Measurements from ENCODE around the gene YKT6. TPM values are rescaled to one million over a fixed set of nuclear protein-coding genes. Genes with fewer than 3 reads are reported as not detected.
"Not testable (repeated sequence)": the region's sequence is repeated elsewhere in the genome, so short reads cannot be mapped to it uniquely, and the experiment has no call there.

The YKT6 gene
- total RNA-seq, 2 experiments from 2014 or later, result 53.5 to 57.3 TPM

DNA sequence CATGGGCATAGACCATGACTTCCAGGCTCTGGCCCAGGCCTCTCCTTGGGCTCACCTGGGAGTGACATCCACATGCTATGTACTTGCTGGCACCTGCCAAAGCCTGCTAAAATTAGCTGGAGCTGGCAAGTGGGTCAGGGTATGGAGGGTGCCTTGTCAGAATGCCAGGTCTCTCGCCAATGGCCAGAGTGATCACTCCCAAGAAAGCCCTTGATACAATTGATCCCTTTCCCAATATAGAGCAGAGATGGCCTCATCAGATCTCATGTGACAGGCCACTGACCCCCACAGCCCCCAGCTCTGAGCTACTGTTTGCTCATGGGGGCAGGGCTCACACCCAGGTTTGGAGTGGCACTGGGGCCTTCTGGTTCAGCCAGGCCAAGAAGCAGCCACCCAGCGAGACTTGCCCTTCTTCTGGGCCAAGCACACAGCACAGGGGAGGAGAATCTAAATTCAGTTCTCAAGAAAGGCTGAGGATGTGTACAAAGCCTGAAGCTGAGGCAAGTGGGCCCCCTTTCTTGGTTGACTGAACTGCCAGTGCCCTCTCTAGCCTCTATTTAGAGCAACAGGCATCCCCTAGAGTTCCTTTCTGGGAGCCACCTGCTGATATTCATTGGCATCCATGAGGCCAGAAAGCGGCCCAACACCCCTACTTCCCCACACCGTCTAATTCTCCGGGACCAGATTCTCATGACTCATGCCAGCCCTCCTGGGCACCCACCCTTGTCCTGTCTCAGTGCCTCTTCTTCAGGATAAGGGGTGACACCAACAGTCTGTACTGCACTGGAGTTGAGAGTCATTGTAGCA, 40.8 kb upstream of the YKT6 start:
- Mint-ChIP-seq H3K27me3 (ENCODE audit: low read depth) (no peaks in the 10 kb centered on the region), H3K9me3 (peaks cover 2% of the 10 kb centered on the region), H3K4me1 (ENCODE audit: low read depth) (no peaks in the 10 kb centered on the region), H3K4me3 (no peak overlapping the region), H3K27ac (no peak overlapping the region), H3K36me3 (ENCODE audit: low read depth) (no peaks in the 10 kb centered on the region)
- intact Hi-C loops (cut with micrococcal nuclease), result no loop called here
- CTCF ChIA-PET, result no interaction called here
- DNase-seq, result no peak

DNA sequence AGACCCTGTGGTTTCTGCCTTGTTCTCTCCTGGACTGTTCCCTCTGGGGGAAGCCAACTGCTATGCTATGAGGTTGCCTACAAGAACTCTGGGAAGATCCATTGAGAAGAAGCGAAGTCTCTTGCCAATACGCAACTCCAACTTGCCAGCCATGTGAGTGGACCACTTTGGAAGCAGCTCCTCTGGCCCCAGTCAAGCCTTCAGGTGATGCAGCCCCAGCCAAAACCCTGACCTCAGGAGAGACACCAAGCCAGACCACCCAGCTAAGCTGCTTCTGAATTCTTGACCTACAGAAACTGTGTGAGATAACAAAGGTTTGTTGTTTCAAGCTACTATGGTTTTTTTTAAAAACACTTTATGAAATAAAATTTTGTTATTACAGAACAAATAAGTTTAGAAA, 39.4 kb upstream of the YKT6 start:
- intact Hi-C loops (cut with micrococcal nuclease), result no loop called here
- H3K27ac Mint-ChIP-seq, result no peak overlapping the region
- CTCF ChIA-PET, result no interaction called here

DNA sequence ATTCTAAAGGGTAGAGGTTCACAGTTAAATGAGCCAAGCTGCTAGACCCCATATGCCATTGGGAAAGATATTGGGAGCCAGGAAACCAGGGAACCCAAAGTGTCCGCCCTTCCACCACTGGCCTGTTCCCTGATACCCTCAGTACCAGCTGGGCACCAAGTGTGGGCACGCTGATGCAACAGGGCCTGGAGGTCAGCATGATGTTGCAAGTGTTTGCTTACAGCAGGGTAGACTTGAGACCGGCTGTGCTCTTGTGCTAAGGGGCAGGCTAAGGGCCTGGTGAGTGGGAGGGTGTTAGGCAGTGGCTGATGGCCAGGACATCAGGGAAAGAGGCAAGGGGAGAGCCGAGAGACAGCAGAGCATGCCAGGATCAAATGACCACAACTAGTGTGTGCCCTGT, 38.6 kb upstream of the YKT6 start:
- Mint-ChIP-seq H3K4me1 (ENCODE audit: low read depth) (no peaks in the 10 kb centered on the region), H3K27me3 (ENCODE audit: low read depth) (no peaks in the 10 kb centered on the region), H3K9me3 (peaks cover 2% of the 10 kb centered on the region), H3K4me3 (no peak overlapping the region), H3K36me3 (ENCODE audit: low read depth) (no peaks in the 10 kb centered on the region), H3K27ac (no peak overlapping the region)
- DNase-seq, result no peak
- CTCF ChIA-PET, result no interaction called here
- intact Hi-C loops (cut with micrococcal nuclease), result no loop called here

More for the DNA sequence above, 39.4 kb upstream of the YKT6 start:
- DNase-seq, result no peak
- H3K27me3 Mint-ChIP-seq (ENCODE audit: low read depth), result no peaks in the 10 kb centered on the region
- H3K36me3 Mint-ChIP-seq (ENCODE audit: low read depth), result no peaks in the 10 kb centered on the region
- no peaks in the 10 kb centered on the region for H3K4me1 Mint-ChIP-seq (ENCODE audit: low read depth)
- H3K4me3 Mint-ChIP-seq, result no peak overlapping the region
- peaks cover 2% of the 10 kb centered on the region for H3K9me3 Mint-ChIP-seq

DNA sequence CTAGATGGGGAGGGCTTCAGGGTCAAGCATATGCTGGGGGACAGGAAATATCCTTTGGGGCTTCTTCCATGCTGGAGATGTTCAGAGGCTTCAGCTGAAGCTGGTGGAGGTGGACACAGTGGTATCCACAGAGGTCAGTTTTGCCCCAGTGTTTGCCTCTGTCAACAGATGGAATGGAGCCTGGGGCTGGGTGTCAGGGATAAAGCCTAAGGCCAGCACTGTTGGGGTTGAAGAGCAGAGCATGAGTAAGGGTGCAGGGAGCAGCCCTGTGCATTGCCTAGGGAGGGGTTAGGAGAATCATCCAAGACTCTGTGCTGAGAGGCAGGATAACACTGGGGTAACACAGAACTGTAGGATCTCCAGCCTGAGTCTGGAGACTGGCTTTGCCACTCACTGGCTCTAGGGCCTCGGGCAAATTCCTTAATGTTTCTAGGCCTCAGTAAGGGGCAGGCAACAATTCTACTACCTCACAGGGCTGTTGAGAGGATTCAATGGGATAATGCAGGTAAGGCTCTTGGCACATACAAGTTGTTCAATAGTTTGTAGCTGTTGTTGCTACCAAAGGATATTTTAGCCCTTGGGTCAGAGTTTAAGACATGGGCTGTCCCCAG, 37.9 kb upstream of the YKT6 start:
- H3K4me3 Mint-ChIP-seq, result no peak overlapping the region
- H3K4me1 Mint-ChIP-seq (ENCODE audit: low read depth), result peaks cover 5% of the 10 kb centered on the region
- no peak for DNase-seq
- no peak overlapping the region for H3K27ac Mint-ChIP-seq
- H3K9me3 Mint-ChIP-seq, result peaks cover 2% of the 10 kb centered on the region
- intact Hi-C loops (cut with micrococcal nuclease), result no loop called here
- no peaks in the 10 kb centered on the region for H3K36me3 Mint-ChIP-seq (ENCODE audit: low read depth)
- no peaks in the 10 kb centered on the region for H3K27me3 Mint-ChIP-seq (ENCODE audit: low read depth)
- CTCF ChIA-PET, result interaction anchor here (1.8 kb wide), 1 partner anchor 33 kb away, joined by 4 read pairs; no protein-coding TSS in a partner anchor

DNA sequence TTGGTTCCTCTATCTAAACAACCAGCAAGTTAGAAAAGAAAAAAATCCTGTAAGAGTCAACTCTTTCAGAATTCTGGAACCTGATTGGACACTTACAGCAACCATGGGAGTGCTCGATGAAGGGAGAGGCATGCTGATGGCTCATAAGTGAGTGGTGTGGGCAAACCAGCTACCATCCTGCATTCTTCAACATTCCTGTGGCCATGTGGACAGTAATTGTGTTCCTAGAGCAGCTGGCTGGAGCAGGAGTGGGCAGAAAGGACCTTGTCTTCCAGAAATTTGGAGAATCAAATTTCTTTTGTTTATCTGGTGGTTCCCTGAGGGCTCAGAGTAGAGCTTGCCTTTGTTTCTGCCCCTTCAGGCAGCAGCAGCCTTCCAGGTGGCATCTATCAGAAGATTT, 37.2 kb upstream of the YKT6 start:
- H3K36me3 Mint-ChIP-seq (ENCODE audit: low read depth), result no peaks in the 10 kb centered on the region
- intact Hi-C loops (cut with micrococcal nuclease), result no loop called here
- no peak overlapping the region for H3K4me3 Mint-ChIP-seq
- CTCF ChIA-PET, result interaction anchor here (0.9 to 1.8 kb wide), 2 partner anchors 33 to 98 kb away, joined by 4 to 5 read pairs; no protein-coding TSS in a partner anchor
- H3K4me1 Mint-ChIP-seq (ENCODE audit: low read depth), result peaks cover 6% of the 10 kb centered on the region
- peaks cover 2% of the 10 kb centered on the region for H3K9me3 Mint-ChIP-seq
- no peaks in the 10 kb centered on the region for H3K27me3 Mint-ChIP-seq (ENCODE audit: low read depth)
- DNase-seq, result no peak
- H3K27ac Mint-ChIP-seq, result no peak overlapping the region

DNA sequence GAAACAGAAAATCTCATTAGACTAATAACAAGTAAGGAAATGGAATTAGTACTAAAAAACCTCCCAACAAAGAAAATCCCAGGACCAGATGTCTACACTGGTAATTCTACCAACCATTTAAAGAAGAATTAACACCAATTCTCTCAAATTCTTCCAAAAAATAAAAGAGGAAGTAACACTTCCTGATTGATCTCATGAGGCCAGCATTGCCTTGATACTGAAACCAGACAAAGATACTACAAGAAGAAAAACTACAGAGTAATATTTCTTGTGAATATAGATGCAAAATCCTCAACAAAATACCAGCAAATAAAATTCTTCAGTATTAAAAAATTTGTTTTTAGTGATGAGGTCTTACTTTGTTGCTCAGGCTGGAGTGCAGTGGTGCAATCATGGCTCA, 32.9 kb upstream of the YKT6 start:
- no peak overlapping the region for H3K4me3 Mint-ChIP-seq
- H3K36me3 Mint-ChIP-seq (ENCODE audit: low read depth), result no peaks in the 10 kb centered on the region
- CTCF ChIA-PET, result no interaction called here
- intact Hi-C loops (cut with micrococcal nuclease), result no loop called here
- H3K9me3 Mint-ChIP-seq, result peaks cover 2% of the 10 kb centered on the region
- no peak for DNase-seq
- peaks cover 6% of the 10 kb centered on the region for H3K4me1 Mint-ChIP-seq (ENCODE audit: low read depth)
- H3K27me3 Mint-ChIP-seq (ENCODE audit: low read depth), result no peaks in the 10 kb centered on the region
- no peak overlapping the region for H3K27ac Mint-ChIP-seq

DNA sequence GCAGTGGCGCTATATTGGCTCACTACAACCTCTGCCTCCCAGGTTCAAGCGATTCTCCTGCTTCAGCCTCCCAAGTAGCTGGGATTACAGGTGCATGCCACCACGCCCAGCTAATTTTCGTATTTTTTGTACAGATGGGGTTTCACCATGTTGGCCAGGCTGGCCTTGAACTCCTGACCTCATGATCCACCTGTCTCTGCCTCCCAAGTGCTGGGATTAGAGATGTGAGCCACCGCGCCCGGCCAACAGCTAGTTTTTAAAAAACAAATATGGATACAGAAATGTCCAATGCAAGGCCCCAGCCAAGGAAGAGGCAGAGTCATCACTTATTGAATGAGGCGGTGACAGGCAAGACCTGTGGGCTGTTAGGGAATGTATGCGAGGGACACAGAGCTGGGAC, 28.9 kb upstream of the YKT6 start:
- H3K4me1 Mint-ChIP-seq (ENCODE audit: low read depth); H3K9me3 Mint-ChIP-seq; DNase-seq; H3K4me3 Mint-ChIP-seq; intact Hi-C loops (cut with micrococcal nuclease); H3K27me3 Mint-ChIP-seq (ENCODE audit: low read depth); H3K36me3 Mint-ChIP-seq (ENCODE audit: low read depth); H3K27ac Mint-ChIP-seq: not testable (repeated sequence)
- CTCF ChIA-PET, result interaction anchor here (0.9 kb wide), 1 partner anchor 24 kb away, joined by 3 read pairs; no protein-coding TSS in a partner anchor

DNA sequence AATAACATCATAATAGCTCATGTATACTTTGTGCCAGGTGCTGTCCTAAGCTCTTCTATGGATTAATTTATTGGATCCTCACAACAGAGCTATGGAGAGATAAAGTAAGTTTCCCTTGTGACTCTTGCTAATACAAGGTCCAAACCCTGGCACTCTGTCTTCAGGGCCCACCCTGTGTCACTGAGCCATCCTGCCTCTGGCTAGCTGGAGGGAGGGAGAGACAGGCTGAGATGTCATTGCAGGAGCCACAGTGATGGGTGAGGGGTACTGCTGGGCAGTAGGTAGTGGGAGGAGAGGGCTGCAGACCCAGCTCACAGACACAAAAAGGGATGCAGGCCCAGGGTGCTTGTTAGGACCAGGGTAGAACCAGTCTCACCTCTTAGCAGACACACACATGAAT, 28.4 kb upstream of the YKT6 start:
- Mint-ChIP-seq H3K36me3 (ENCODE audit: low read depth) (no peaks in the 10 kb centered on the region), H3K4me3 (no peak overlapping the region), H3K9me3 (no peaks in the 10 kb centered on the region), H3K27me3 (ENCODE audit: low read depth) (peaks cover 2% of the 10 kb centered on the region), H3K4me1 (ENCODE audit: low read depth) (peaks cover 6% of the 10 kb centered on the region), H3K27ac (no peak overlapping the region)
- no peak for DNase-seq
- CTCF ChIA-PET, result interaction anchor here (0.9 kb wide), 1 partner anchor 23 kb away, joined by 3 read pairs; no protein-coding TSS in a partner anchor
- intact Hi-C loops (cut with micrococcal nuclease), result no loop called here

DNA sequence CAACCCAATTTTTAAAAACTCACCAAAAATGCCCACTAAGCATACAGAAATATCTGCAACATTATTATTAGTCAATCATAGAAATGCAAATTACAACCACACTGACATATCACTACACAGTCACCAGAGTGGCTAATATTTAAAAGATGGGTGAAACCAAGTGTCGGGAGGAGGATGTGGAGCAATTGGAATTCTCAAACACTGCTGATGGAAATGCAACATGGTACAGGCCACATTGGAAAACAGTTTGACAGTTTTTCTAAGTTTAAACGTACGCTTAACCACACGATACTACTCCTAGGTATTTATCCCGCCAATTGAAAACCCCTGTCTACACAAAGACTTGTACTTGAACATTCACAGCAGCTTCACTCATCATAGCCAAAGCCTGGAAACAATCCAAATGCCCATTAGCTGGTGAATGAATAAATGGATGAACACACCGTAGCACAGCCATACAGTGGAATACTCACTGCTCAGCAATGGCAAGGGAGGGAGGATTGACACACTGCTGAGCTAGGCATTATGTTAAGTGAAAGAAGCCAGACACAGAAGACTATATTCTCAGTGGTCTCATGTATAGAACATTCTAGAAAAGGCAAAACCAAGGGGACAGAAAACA, 27.9 kb upstream of the YKT6 start:
- no peak for DNase-seq
- intact Hi-C loops (cut with micrococcal nuclease), result no loop called here
- CTCF ChIA-PET, result interaction anchor here (0.9 kb wide), 1 partner anchor 23 kb away, joined by 3 read pairs; no protein-coding TSS in a partner anchor
- H3K4me1 Mint-ChIP-seq (ENCODE audit: low read depth), result peaks cover under 1% of the 10 kb centered on the region
- H3K36me3 Mint-ChIP-seq (ENCODE audit: low read depth), result no peaks in the 10 kb centered on the region
- peaks cover 2% of the 10 kb centered on the region for H3K27me3 Mint-ChIP-seq (ENCODE audit: low read depth)
- no peak overlapping the region for H3K27ac Mint-ChIP-seq
- H3K9me3 Mint-ChIP-seq, result no peaks in the 10 kb centered on the region
- H3K4me3 Mint-ChIP-seq, result no peak overlapping the region

DNA sequence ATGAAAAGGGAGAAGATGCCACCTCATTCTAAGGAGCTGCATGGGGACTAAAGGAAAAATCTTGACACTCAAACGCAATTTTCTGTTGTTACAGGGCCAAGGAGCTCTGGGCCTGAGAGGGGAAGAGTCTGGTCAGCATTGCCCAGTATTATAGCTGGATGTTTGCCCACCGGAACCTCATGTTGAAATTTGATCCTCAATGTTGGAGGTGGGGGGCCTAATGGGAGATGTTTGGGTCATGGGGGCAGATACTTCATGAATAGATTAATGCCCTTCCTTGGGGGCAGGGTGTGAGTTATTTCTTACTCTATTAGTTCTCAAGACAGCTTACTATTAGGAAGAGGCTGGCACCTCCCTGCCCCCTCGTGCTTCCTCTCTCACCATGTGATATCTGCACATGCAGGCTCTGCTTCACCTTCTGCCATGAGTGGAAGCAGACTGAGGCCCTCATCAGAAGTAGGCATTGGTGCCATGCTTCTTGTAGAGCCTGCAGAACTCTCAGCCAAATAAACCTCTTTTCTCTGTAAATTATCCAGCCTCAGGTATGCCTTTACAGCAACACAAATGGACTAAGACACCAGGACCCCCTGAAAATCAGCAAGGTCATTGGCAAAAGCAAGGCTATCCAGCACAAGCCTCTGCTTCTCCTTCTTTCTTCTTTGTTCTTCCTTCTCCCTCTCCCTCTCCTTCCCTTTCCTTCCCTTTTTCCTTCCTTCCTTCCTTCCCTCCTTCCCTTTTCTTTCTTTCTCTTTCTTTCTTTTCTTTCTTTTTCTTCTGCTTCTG, 26.7 kb upstream of the YKT6 start:
- Mint-ChIP-seq H3K27ac (no peak overlapping the region), H3K9me3 (no peaks in the 10 kb centered on the region), H3K4me3 (no peak overlapping the region), H3K4me1 (ENCODE audit: low read depth) (no peaks in the 10 kb centered on the region), H3K36me3 (ENCODE audit: low read depth) (no peaks in the 10 kb centered on the region), H3K27me3 (ENCODE audit: low read depth) (peaks cover 2% of the 10 kb centered on the region)
- intact Hi-C loops (cut with micrococcal nuclease), result no loop called here
- CTCF ChIA-PET, result no interaction called here
- no peak for DNase-seq

DNA sequence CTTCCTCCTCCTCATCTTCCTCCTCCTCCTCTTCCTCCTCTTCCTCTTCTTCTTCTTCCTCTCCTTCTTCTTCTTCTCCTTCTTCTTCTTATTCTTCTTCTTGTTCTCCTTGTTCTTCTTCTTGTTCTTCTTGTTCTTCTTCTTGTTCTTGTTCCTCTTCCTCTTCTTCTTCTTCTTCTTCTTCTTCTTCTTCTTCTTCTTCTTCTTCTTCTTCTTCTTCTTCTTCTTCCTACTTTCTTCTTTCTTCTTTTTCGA, 26.2 kb upstream of the YKT6 start:
- H3K27me3 Mint-ChIP-seq (ENCODE audit: low read depth); H3K4me3 Mint-ChIP-seq; CTCF ChIA-PET; intact Hi-C loops (cut with micrococcal nuclease); H3K9me3 Mint-ChIP-seq; DNase-seq; H3K4me1 Mint-ChIP-seq (ENCODE audit: low read depth); H3K36me3 Mint-ChIP-seq (ENCODE audit: low read depth); H3K27ac Mint-ChIP-seq: not testable (repeated sequence)

DNA sequence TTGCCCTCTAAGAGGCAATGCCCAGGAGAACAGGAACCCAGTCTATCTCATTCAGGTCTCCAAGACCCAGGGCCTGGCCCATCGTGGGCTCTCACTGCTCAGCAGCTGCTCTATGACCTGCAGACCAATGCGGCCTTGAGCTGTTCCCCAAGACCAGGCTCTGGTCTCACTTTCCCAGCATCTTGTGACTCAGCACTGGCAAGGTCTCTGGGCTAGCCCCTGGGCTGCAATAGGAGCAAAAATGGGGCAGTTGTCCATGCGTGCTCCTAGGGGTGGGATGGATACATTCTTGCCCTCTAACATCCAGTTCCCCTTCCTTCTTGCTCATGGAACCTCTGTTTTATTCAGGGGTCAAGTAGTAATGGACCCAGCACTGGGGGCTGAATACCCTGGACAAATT, 25.0 kb upstream of the YKT6 start:
- CTCF ChIA-PET, result interaction anchor here (1.2 kb wide), 1 partner anchor 20 kb away, joined by 4 read pairs; no protein-coding TSS in a partner anchor
- intact Hi-C loops (cut with micrococcal nuclease), result no loop called here
- DNase-seq, result no peak

More for the DNA sequence above, 25.0 kb upstream of the YKT6 start:
- H3K4me3 Mint-ChIP-seq, result no peak overlapping the region
- H3K4me1 Mint-ChIP-seq (ENCODE audit: low read depth), result no peaks in the 10 kb centered on the region
- no peaks in the 10 kb centered on the region for H3K9me3 Mint-ChIP-seq
- H3K27me3 Mint-ChIP-seq (ENCODE audit: low read depth), result peaks cover 2% of the 10 kb centered on the region
- no peaks in the 10 kb centered on the region for H3K36me3 Mint-ChIP-seq (ENCODE audit: low read depth)
- H3K27ac Mint-ChIP-seq, result no peak overlapping the region
